Thoracic aorta (tissue), 2 donors: Measurements from ENCODE around the gene ZCCHC18. TPM values are rescaled to one million over a fixed set of nuclear protein-coding genes. Genes with fewer than 3 reads are reported as not detected.
"Not testable (repeated sequence)": the region's sequence is repeated elsewhere in the genome, so short reads cannot be mapped to it uniquely, and the experiment has no call there.

ENCODE experiments used
- ATAC-seq: fragments of 150-250 bp; one replicate; pipeline ENCODE4 v1.8.0; 2017; ENCODE audit warnings: low read depth; ENCODE audit not compliant: insufficient number of reproducible peaks, low FRiP score
- DNase-seq: peaks from one replicate; pipeline ENCODE4 v3.0.0-alpha.2; 2020; ENCODE audit warnings: low spot score
- H3K27ac ChIP-seq, 2 donors: fragments of 200-600 bp; sonication (generic); 1 replicate in 1 of 2; 2 replicates in 1 of 2; pipeline ENCODE4 v1.5.1; 2016; ENCODE audit warnings: mild to moderate bottlenecking in 2 of 2, moderate library complexity in 2 of 2
- H3K27me3 ChIP-seq: fragments of 200-600 bp; sonication (generic); replicated peaks from 2 replicates; pipeline ENCODE4 v1.6.0; 2016; ENCODE audit warnings: mild to moderate bottlenecking; ENCODE audit not compliant: insufficient read depth
- H3K36me3 ChIP-seq: fragments of 200-600 bp; sonication (generic); one replicate; pipeline ENCODE4 v1.5.1; 2016
- H3K4me1 ChIP-seq, 2 donors: fragments of 200-600 bp; sonication (generic); 1 replicate in 1 of 2; 2 replicates in 1 of 2; pipeline versions ENCODE4 v1.5.1 to v1.6.0; 2016; ENCODE audit warnings: low read depth in 2 of 2, mild to moderate bottlenecking in 1 of 2; ENCODE audit not compliant: control insufficient read depth in 1 of 2
- H3K4me3 ChIP-seq: fragments of 200-600 bp; sonication (generic); 2 replicates; pipeline ENCODE4 v1.5.1; 2016; ENCODE audit warnings: mild to moderate bottlenecking
- H3K9me3 ChIP-seq: fragments of 200-600 bp; sonication (generic); 2 replicates; pipeline ENCODE4 v1.5.1; 2016
- total RNA-seq, 2 donors: library from RNA; depleted of rRNA; stranded (reverse); fragments of >200 nt; gene quantifications; one replicate each; pipeline versions ENCODE4 v1.1.0 to v1.2.3, GENCODE V29; 2016
- TF ChIP-seq, protein P1 (sequence below): fragments of 200-600 bp; sonication (generic); IDR thresholded peaks from one replicate; pipeline ENCODE4 v1.5.1; 2019; ENCODE audit warnings: antibody characterized with exemption

Gene ZCCHC18
- 1 to 10 TPM in 1 of 2 donors, under 1 TPM in 1; 0.49 to 3.9 TPM for total RNA-seq

DNA sequence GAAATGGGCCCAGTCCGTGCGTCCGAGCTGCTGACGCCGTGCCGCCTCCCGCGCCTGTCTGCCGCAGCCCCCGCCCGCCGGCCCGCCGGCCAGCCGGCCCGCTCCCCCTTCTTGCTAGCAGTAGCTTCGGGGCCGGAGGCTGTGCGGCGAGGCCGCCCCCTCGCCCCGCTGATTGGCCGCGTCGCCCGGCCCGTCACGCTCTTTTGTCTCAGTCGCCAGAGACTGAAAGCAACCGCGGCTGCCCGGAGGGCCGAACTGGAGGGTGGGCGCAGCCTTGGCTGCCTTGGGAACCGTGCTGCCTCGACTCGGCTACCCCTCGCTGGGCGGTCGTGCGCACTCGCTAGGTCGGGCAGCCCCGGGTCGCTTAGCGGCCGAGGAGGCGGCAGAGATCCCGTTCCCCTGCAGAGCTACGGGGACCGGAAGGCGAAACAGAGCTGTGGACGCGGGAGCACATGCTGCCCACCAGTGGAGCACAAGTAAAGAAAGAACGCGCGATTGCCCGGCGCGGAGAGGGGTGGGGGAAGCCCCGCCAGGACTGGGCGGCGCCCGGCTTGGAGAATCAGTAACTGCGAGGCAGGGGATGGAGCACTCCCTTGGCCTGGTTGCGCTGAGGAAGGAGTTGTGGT, at the start of gene ZCCHC18:
TSS of gene ZCCHC18 (plus strand) at position 198 of the 626 bp plus-strand sequence. CDS start 1,589 bp downstream, outside the sequence.
- no peak for DNase-seq
- TF ChIP-seq, protein P1, sequence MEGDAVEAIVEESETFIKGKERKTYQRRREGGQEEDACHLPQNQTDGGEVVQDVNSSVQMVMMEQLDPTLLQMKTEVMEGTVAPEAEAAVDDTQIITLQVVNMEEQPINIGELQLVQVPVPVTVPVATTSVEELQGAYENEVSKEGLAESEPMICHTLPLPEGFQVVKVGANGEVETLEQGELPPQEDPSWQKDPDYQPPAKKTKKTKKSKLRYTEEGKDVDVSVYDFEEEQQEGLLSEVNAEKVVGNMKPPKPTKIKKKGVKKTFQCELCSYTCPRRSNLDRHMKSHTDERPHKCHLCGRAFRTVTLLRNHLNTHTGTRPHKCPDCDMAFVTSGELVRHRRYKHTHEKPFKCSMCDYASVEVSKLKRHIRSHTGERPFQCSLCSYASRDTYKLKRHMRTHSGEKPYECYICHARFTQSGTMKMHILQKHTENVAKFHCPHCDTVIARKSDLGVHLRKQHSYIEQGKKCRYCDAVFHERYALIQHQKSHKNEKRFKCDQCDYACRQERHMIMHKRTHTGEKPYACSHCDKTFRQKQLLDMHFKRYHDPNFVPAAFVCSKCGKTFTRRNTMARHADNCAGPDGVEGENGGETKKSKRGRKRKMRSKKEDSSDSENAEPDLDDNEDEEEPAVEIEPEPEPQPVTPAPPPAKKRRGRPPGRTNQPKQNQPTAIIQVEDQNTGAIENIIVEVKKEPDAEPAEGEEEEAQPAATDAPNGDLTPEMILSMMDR = no peak
- Histone ChIP-seq H3K27me3 (no peaks in the 10 kb centered on the region), H3K9me3 (no peaks in the 10 kb centered on the region), H3K4me1 (peaks cover 0 to 5% of the 10 kb centered on the region in 2 donors), H3K36me3 (no peaks in the 10 kb centered on the region), H3K27ac (peak within 1 kb of the TSS; percentile 72 to 74), H3K4me3 (peak within 1 kb of the TSS; percentile 77)
- ATAC-seq = no peak

DNA sequence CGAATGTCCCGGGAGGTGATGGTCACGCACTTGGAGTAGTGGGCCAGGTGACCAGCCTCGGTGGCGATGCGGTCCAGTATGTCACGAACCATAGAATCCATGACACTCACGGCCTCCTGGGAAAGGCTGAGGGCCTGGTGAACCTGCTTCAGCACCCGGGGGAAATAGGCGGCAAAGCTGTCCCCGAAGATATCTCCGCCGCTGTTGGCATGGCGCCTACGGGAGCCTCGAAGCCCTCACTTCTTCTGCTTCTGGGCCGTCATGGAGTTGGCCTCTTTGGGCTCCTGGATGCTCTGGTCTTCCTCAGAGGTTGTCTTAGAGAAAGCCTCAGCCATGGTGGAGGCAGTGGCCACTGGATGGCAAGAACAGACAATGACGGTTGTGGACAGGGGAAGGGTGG, 49.7 kb upstream of the ZCCHC18 start:
- not testable (repeated sequence) for H3K27me3 ChIP-seq, H3K36me3 ChIP-seq, ATAC-seq, DNase-seq, H3K4me1 ChIP-seq, H3K4me3 ChIP-seq, H3K27ac ChIP-seq, H3K9me3 ChIP-seq

DNA sequence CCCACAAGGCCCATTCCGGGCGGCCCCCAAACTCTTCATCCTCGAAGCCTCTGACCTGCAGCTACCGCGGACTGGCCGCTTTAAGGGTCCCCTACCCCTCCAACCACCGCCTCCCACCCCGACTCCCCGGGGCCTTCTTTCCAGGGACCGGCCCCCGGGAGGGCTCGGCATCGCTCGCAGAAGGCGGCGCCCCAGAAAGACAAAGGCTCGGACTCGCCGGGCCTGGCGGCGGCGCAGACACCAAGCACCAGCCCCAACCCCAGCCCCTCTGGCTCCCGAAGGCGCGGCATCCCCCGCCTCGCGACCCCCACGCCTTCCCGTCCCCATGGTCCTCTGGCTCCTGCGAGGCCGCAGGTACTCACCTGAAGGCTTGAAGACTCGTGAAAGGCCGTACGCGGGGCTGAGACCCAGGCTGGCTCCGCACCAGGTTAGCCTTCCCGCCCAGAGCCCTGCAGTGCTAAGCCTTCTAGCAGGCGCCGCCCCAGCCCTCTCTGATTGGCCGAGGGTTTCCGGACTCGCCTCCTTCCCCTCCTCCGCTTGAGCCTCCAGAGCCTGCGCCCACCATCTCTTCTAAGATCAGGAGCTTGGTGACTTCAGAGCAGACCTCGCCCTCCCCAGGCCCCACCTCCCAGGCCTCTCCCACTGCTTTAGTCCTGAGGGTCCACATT, 36.4 kb upstream of the ZCCHC18 start, which contains the start of gene TMSB15C:
TSS of gene TMSB15C (minus strand) at position 459 of the 668 bp plus-strand sequence.
- not testable (repeated sequence) for H3K27ac ChIP-seq, H3K9me3 ChIP-seq, H3K4me1 ChIP-seq, ATAC-seq, H3K27me3 ChIP-seq, H3K36me3 ChIP-seq, H3K4me3 ChIP-seq, DNase-seq

GRCh38 chrX:104077854-104078253, 34.5 kb upstream of the ZCCHC18 start:
- DNase-seq, H3K4me1 ChIP-seq, H3K36me3 ChIP-seq, H3K9me3 ChIP-seq, H3K27me3 ChIP-seq, H3K4me3 ChIP-seq, H3K27ac ChIP-seq, ATAC-seq: not testable (repeated sequence)

GRCh38 chrX:104084063-104084462, 28.3 kb upstream of the ZCCHC18 start:
- TF ChIP-seq, protein P1 = no peak

GRCh38 chrX:104084534-104085277, 27.6 kb upstream of the ZCCHC18 start:
- H3K27me3 ChIP-seq = no peaks in the 10 kb centered on the region
- ATAC-seq = no peak
- no peaks in the 10 kb centered on the region for H3K36me3 ChIP-seq
- no peak overlapping the region for H3K27ac ChIP-seq
- TF ChIP-seq, protein P1 = no peak
- no peaks in the 10 kb centered on the region for H3K4me1 ChIP-seq
- DNase-seq = no peak
- no peaks in the 10 kb centered on the region for H3K9me3 ChIP-seq
- H3K4me3 ChIP-seq = no peak overlapping the region

More at GRCh38 chrX:104084063-104084462, 28.3 kb upstream of the ZCCHC18 start:
- H3K4me1 ChIP-seq = no peaks in the 10 kb centered on the region
- ATAC-seq (no peak), DNase-seq (no peak)
- H3K27me3 ChIP-seq = no peaks in the 10 kb centered on the region
- no peaks in the 10 kb centered on the region for H3K9me3 ChIP-seq
- no peaks in the 10 kb centered on the region for H3K36me3 ChIP-seq
- no peak overlapping the region for H3K4me3 ChIP-seq
- H3K27ac ChIP-seq = no peak overlapping the region
